SU-DHL-6 (cell line): ENCODE results near the gene KRT80.

Experiments
- EZH2phosphoT487 ChIP-seq: fragments of 200-600 bp; sonication (generic), shearing (Covaris generic); conservative IDR thresholded peaks from 2 replicates; pipeline ENCODE4 v1.6.1; 2018; ENCODE audit warnings: mild to moderate bottlenecking, antibody characterized with exemption, low read length, moderate library complexity, mixed read lengths
- TF ChIP-seq, protein P1 (sequence below): fragments of 200-600 bp; sonication (generic); IDR thresholded peaks from one replicate; pipeline ENCODE4 v1.5.1; 2017; ENCODE audit warnings: antibody characterized with exemption, mild to moderate bottlenecking, low read length, moderate library complexity; ENCODE audit not compliant: insufficient read depth, poor library complexity, severe bottlenecking

GRCh38 chr12:52216807-52217206 is 25.0 kb upstream of the KRT80 start:
- TF ChIP-seq, protein P1, sequence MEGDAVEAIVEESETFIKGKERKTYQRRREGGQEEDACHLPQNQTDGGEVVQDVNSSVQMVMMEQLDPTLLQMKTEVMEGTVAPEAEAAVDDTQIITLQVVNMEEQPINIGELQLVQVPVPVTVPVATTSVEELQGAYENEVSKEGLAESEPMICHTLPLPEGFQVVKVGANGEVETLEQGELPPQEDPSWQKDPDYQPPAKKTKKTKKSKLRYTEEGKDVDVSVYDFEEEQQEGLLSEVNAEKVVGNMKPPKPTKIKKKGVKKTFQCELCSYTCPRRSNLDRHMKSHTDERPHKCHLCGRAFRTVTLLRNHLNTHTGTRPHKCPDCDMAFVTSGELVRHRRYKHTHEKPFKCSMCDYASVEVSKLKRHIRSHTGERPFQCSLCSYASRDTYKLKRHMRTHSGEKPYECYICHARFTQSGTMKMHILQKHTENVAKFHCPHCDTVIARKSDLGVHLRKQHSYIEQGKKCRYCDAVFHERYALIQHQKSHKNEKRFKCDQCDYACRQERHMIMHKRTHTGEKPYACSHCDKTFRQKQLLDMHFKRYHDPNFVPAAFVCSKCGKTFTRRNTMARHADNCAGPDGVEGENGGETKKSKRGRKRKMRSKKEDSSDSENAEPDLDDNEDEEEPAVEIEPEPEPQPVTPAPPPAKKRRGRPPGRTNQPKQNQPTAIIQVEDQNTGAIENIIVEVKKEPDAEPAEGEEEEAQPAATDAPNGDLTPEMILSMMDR = no peak
- no peak for TF ChIP-seq EZH2phosphoT487
